ENCODE results near the gene LIPC.

LIPC gene

DNA sequence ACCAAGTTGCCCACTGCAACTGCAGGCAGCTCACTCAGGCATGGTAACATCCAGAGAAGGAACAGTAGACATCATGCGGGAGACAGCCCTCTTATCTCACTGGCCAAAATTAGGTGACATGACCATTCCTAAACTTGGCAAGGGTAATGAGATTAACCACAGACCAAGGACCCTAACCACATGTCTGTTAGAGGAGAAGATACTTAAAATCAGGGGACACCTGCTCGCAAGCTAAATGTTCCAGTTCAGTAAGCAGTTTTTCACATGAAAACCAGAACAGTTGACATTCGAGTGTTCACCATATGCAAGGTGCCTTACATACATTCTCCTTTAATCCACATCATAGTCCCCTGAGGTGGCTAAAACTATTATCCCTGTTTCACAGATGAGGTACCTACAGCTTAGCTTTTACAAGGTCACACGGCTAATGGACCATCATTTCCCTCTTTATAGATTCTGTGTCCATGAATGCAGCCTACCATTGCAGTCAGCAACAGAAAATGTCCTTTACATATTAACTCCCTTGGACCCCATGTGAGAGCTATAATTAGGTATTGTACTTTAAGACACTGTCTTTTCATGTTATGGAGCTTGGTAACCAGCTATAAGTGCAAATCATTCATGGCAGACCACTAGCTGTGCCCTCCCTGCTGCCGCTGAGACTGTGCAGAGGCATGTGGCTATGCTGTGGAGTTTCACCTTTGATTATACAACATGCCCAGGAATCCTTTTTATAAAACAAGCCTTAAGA lies 154.1 kb downstream of the LIPC start:
- Histone ChIP-seq H3K4me3 (IDR thresholded peaks at IDR 0.05; ENCODE audit: insufficient read depth, low read depth, low read length) (no peak overlapping the region), H3K9ac (peak overlapping the region; percentile 67), H4K20me1 (ENCODE audit: insufficient read depth) (no peaks in the 10 kb centered on the region), H3K36me3 (ENCODE audit: insufficient read depth) (no peaks in the 10 kb centered on the region), H3K27ac (peak overlapping the region; percentile 97), H3K4me1 (ENCODE audit: low read depth, poor library complexity, severe bottlenecking) (peaks cover 67% of the 10 kb centered on the region), H3K4me2 (peak overlapping the region; percentile 63), H3K27me3 (ENCODE audit: insufficient read depth, low read depth) (no peaks in the 10 kb centered on the region), H2AFZ (ENCODE audit: low read depth) (peak overlapping the region; percentile 23; the same call in 1 of the 2 replicates), H3K79me2 (ENCODE audit: insufficient read depth, low read depth) (no peaks in the 10 kb centered on the region)
- TF ChIP-seq CTCF (conservative IDR thresholded peaks at IDR 0.05; ENCODE audit: low read depth, low read length), result no peak

- Histone ChIP-seq H3K27ac (peak overlapping the region; percentile 97; the same call in 1 of the 2 replicates), H2AFZ (ENCODE audit: low read depth) (no peak overlapping the region), H3K4me2 (peak overlapping the region; percentile 63), H4K20me1 (ENCODE audit: insufficient read depth) (no peaks in the 10 kb centered on the region), H3K27me3 (ENCODE audit: insufficient read depth, low read depth) (no peaks in the 10 kb centered on the region), H3K79me2 (ENCODE audit: insufficient read depth, low read depth) (no peaks in the 10 kb centered on the region), H3K36me3 (ENCODE audit: insufficient read depth) (no peaks in the 10 kb centered on the region), H3K4me1 (ENCODE audit: low read depth, poor library complexity, severe bottlenecking) (peaks cover 80% of the 10 kb centered on the region), H3K4me3 (IDR thresholded peaks at IDR 0.05; ENCODE audit: insufficient read depth, low read depth, low read length) (no peak overlapping the region), H3K9ac (no peak overlapping the region)
- no peak for TF ChIP-seq CTCF (conservative IDR thresholded peaks at IDR 0.05; ENCODE audit: low read depth, low read length)
Observed at GRCh38 chr15:58587486-58587885, 155.7 kb downstream of the LIPC start.

- H3K27me3 ChIP-seq (ENCODE audit: insufficient read depth, low read depth), result no peaks in the 10 kb centered on the region
- peaks cover 86% of the 10 kb centered on the region for H3K4me1 ChIP-seq (ENCODE audit: low read depth, poor library complexity, severe bottlenecking)
- H3K4me2 ChIP-seq, result peak overlapping the region; percentile 63; the same call in 1 of the 2 replicates
- no peak overlapping the region for H3K9ac ChIP-seq
- peak overlapping the region; percentile 97; the same call in 1 of the 2 replicates for H3K27ac ChIP-seq
- no peaks in the 10 kb centered on the region for H3K36me3 ChIP-seq (ENCODE audit: insufficient read depth)
- H3K4me3 ChIP-seq (IDR thresholded peaks at IDR 0.05; ENCODE audit: insufficient read depth, low read depth, low read length), result no peak overlapping the region
- TF ChIP-seq CTCF (conservative IDR thresholded peaks at IDR 0.05; ENCODE audit: low read depth, low read length), result no peak
- no peaks in the 10 kb centered on the region for H3K79me2 ChIP-seq (ENCODE audit: insufficient read depth, low read depth)
- H4K20me1 ChIP-seq (ENCODE audit: insufficient read depth), result no peaks in the 10 kb centered on the region
- no peak overlapping the region for H2AFZ ChIP-seq (ENCODE audit: low read depth)
Observed at GRCh38 chr15:58588096-58588495, 156.3 kb downstream of the LIPC start.

DNA sequence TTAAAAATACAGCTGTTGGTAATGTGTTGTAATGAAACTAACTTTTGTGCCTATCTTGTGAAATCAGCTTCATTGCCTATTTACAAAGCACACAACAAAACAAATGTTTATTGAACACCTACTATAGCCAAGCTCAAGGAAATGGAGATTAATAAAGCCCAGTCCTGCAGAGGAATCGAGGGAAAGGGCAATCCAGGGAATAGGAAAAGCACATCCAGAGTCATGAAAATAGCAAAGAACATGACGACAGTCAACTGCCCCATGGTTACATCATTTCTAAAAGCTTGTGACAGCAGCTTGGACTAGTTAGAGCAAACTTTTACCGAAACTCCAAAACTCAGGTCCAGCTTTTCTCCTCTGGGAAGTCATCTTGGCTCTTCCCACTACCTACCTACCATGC lies 157.3 kb downstream of the LIPC start:
- Histone ChIP-seq H3K4me2 (no peak overlapping the region; the same call in 1 of the 2 replicates), H3K79me2 (ENCODE audit: insufficient read depth, low read depth) (no peaks in the 10 kb centered on the region), H3K4me1 (ENCODE audit: low read depth, poor library complexity, severe bottlenecking) (peaks cover 89% of the 10 kb centered on the region), H3K27ac (no peak overlapping the region; the same call in 1 of the 2 replicates), H4K20me1 (ENCODE audit: insufficient read depth) (no peaks in the 10 kb centered on the region), H3K27me3 (ENCODE audit: insufficient read depth, low read depth) (no peaks in the 10 kb centered on the region), H2AFZ (ENCODE audit: low read depth) (no peak overlapping the region), H3K9ac (no peak overlapping the region), H3K4me3 (IDR thresholded peaks at IDR 0.05; ENCODE audit: insufficient read depth, low read depth, low read length) (no peak overlapping the region), H3K36me3 (ENCODE audit: insufficient read depth) (no peaks in the 10 kb centered on the region)
- TF ChIP-seq CTCF (conservative IDR thresholded peaks at IDR 0.05; ENCODE audit: low read depth, low read length), result no peak
